B cell (primary cell): Measurements from ENCODE around the gene UBR2.

ENCODE experiments used
- EZH2 ChIP-seq: IDR thresholded peaks from 2 replicates; pipeline ENCODE4 v1.6.1; 2012; ENCODE audit warnings: borderline replicate concordance, low read depth, mild to moderate bottlenecking, moderate library complexity, low read length; ENCODE audit not compliant: insufficient read depth, poor library complexity, severe bottlenecking
- TF ChIP-seq, protein P1 (sequence below): fragments of 200-600 bp; IDR thresholded peaks from one replicate; pipeline ENCODE4 v1.8.0; 2022; ENCODE audit warnings: antibody characterized with exemption, mild to moderate bottlenecking

DNA sequence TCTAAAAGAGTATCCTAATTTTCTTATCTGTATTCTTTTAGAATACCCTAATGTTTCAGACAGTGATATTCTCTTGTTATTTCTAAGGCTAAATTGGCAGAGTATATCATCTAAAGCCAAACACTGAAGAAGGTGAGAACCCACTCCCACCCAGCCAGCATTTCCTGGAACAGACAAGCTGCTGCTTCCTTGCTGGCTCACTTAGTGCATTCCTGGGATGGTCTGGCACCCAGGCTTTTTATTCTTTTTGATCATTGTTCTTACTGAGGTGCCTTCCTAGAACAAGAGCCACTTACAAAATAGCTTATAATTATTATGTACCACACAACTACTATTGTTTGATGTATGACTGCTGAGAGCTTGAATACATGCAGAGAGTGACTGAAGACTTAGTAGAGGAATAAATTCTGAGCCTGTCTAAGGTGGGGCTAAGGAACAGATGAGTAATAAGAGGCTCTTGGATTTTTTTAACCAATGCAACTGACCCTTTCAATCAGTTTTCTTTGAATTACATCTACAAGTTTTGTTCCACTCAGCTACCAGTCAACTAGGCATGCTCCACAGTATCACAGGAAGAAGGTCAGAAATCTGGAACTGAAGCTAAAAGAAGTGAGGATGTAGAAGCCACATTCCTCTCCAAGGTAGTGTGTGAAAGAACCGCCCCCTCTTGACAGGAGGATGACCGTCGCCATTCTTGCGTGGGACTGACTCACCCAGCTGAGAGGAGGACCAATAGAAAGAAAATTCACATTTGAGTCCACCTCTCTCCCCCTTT lies 128.5 kb downstream of the UBR2 start:
- TF ChIP-seq, protein P1, sequence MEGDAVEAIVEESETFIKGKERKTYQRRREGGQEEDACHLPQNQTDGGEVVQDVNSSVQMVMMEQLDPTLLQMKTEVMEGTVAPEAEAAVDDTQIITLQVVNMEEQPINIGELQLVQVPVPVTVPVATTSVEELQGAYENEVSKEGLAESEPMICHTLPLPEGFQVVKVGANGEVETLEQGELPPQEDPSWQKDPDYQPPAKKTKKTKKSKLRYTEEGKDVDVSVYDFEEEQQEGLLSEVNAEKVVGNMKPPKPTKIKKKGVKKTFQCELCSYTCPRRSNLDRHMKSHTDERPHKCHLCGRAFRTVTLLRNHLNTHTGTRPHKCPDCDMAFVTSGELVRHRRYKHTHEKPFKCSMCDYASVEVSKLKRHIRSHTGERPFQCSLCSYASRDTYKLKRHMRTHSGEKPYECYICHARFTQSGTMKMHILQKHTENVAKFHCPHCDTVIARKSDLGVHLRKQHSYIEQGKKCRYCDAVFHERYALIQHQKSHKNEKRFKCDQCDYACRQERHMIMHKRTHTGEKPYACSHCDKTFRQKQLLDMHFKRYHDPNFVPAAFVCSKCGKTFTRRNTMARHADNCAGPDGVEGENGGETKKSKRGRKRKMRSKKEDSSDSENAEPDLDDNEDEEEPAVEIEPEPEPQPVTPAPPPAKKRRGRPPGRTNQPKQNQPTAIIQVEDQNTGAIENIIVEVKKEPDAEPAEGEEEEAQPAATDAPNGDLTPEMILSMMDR = no peak
- no peak for TF ChIP-seq EZH2
